NOMO-1 treated with dmso at 0.1 percent for 144 hours (cell line): ENCODE measurements around the gene SPRED3.
A peak's percentile ranks its signal among the peaks of the same experiment; 100 is the strongest.
"Not testable (repeated sequence)": the region's sequence is repeated elsewhere in the genome, so short reads cannot be mapped to it uniquely, and the experiment has no call there.

ENCODE experiments used
- DNase-seq: peaks from one replicate; lab custom pipeline; 2025; ENCODE audit not compliant: unreplicated experiment; lab: John Stamatoyannopoulos, UW

SPRED3 gene

DNA sequence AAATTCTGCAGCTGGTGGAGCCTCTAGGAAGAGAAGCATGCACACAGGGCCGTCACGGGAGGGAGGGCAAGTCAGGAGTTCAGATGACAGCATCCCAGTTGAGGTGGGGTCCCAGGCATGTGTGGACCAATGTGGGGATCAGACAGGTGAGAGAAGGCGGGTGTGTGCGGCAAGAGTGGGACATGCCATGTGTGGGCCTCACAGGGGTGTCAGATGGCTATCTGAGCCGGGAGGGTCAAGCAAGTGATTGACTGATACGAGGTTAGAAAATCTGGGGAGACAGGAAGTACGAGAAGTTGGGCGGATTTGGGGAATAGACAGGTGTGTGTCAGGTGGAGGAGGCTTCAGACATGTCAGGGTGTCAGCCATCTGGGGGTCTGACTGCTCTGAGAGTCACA, 28.6 kb downstream of the SPRED3 start:
- no peak for DNase-seq

DNA sequence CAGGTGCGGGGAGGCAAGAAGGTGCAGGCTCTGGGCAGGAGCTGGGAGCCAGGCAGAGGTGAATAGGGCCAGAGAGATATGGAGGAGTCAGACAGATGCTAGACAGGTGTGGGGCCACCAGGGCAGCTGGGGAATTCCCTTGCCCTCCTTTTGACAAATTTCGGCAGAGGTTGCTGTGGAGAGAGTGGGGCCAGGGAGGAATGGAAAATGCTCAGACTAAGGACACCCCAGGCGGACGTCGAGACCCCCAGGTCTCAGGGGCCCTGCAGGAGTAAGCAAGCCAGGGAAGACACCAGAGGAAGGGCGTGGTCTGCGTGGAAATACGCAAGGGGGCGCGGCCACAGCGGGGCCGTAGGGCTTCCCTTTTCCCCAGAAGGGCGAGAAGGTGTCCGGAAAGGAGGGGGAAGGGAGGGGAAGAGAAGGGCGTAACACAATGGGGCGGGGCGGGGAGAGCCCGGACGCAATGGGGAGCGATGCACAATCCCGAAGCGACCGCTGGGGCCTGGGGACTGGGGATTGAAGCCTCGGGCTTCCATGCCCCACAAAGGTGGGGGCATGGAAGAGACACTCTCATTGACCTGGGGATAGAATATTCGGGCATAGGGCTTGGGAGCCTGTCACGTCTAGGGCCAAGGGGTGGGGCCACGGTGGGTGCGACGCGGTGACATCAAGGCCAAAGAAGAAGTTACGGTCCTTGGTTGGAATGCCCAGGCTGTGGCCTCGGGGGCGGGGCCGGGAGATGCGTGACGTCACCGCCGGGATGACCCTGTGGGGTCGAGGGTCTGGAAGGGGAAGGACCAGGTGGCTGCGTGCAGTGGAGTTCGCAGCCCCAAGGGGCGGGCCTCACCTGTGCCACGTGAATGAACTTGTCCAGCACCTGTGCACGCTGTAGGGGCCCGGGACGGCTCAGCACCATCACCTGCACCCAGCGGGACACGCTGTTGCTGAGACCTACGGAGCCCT, 29.3 kb downstream of the SPRED3 start:
- DNase-seq: peak; percentile 86

DNA sequence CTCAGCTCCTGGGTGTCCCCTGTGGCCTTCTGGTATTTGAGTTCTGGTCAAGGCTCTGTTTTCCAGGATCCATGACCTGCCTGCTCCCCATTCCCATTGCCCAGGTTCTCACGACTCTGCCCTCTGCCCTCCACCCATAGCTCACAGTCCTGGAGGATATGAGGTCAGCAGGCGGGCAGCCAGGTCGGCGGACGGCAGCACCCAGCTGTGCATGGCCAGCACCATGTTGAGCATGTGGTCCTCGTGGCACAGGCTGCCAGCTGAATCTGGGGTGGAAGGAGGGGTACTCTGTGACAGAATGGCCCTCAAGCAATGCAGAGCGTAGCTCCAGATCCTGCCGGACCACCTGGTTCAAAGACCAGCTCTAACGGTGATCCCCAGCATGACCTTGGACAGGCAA, 32.4 kb downstream of the SPRED3 start:
- DNase-seq: no peak

DNA sequence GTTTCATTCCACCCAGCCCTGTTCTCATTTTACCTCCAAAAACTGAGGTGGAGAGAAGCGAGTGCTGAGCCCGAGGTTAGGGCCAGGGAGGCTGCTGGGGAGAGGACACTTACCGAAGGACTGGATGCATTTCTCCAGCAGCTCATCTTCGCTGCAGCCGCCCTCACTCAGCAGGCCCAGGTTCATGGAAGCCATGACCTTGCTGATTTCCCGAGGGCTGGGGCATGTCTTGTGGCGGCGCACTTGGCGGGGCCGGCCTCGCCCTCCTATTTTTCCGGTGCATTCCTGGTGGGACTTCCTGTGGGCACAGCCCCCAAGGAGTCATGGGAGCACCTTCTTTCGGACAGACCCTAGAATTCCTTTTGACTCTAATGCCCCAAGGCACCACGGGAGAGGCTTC, 33.4 kb downstream of the SPRED3 start:
- no peak for DNase-seq

DNA sequence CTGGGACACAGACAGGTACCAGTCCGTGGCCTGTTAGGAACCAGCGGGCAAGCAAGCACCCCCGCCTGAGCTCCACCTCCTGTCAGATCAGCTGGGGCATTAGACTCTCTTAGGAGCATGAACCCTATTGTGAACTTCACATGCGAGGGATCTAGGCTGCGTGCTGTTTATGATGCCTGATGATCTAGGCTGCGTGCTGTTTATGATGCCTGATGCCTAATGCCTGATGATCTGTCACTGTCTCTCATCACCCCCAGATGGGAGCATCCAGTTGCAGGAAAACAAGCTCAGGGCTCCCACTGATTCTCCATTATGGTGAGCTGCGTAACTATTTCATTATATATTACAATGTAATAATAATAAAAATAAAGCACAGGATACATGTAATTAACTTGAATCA, 33.9 kb downstream of the SPRED3 start:
- no peak for DNase-seq

DNA sequence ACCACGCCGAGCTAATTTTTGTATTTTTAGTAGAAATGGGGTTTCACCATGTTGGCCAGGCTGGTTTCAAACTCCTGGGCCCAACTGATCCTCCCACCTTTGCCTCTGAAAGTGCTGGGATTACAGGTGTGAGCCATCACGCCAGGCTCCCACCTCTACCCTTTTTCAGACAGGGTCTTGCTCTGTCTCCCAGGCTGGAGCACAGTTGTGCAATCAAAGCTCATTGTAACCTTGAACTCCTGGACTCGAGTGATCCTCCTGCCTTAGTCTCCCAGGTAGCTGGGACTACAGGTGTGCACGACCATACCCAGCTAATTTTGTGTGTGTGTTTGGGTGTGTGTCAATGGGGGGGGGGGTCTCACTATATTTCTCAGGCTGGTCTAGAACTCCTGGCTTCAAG, 35.8 kb downstream of the SPRED3 start:
- DNase-seq: no peak

DNA sequence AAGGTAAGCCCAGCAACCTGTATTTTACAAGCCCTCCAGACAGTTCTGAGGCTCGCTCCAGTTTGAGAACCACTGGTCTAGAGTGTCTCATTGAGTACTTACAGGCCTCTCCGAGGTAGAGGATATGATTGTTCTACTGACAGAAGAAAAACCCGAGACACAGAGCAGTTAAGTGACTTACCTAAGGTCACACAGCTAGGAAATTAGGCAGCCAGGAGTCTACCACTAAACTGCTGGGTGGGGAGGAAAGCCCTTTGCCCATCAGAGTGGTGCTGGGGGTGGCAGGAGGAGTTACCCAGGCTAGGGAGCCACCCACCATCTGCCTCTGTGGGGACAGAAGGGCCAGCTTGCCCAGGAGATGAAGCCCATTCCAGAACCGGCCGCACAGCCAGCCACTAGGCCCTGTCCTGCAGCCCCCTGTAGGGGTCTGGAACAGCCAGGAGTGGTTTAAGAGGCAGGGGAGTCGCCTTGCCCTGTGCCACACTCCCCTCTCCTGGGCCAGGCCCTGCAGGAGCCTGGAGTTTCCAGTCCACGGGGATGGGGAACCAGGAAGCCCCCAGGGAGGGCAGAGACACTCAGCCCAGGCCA, 36.8 kb downstream of the SPRED3 start:
- DNase-seq: no peak

DNA sequence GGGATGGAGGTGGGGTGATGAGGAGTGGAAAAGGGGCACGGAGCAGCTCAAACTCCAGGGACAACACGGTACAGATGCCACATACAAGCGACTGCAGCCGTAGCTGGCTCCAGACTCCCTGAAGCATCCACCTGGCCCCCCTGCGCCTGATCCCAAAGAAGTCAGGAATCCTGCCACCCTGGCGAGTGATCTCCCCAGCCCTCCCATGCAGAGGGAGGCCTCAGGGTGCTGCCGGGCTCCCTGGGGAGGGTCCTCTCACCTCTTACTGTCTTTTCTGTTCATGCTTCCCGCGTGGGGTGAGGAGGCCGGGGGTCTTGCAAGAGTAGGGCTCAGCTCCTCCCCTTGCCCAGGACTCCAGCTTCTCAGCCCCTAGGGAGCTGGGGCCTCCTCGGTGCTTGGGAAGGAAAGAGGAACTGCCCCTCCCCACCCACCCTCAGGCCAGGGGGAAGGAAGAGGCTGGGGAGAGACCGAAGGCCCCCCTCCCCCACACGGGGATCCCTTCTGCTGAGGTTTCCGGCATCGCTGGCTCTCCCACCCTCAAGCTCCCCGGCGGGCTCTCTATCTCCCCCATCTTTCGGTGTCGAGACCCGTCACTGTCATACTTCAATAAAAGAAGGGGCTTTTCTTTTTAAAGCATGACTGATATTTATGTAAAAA, 37.4 kb downstream of the SPRED3 start, which contains the start of gene RASGRP4:
Gene RASGRP4, minus strand, starts transcription at position 410 of the 657 bp plus-strand sequence. Its CDS starts 128 bp downstream, at position 282.
- peak; percentile 71 for DNase-seq

DNA sequence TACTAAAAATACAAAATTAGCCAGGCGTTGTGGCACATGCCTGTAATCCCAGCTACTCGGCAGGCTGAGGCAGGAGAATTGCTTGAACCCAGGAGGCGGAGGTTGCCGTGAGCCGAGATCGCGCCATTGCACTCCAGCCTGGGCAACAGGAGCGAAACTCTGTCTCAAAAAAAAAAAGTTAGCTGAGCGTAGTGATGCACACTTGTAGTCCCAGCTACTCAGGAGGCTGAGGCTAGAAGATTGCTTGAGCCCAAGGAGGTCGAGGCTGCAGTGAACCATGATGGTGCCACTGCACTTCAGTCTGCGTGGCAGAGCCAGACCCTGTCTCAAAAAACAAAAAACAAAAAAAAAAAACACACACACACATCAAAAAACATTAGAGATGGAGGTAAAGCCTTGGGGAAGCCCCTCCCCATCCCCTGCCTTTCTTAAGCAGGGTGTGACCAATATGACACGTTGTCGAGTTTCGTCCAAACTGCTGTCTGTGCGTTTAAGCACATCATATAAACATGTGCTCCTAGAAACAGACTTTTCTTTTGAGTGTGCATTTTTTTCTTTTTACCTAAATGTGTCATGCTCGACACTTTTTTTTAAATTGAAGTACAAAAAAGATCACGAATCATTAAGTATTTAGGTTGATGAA, 38.7 kb downstream of the SPRED3 start:
- not testable (repeated sequence) for DNase-seq

DNA sequence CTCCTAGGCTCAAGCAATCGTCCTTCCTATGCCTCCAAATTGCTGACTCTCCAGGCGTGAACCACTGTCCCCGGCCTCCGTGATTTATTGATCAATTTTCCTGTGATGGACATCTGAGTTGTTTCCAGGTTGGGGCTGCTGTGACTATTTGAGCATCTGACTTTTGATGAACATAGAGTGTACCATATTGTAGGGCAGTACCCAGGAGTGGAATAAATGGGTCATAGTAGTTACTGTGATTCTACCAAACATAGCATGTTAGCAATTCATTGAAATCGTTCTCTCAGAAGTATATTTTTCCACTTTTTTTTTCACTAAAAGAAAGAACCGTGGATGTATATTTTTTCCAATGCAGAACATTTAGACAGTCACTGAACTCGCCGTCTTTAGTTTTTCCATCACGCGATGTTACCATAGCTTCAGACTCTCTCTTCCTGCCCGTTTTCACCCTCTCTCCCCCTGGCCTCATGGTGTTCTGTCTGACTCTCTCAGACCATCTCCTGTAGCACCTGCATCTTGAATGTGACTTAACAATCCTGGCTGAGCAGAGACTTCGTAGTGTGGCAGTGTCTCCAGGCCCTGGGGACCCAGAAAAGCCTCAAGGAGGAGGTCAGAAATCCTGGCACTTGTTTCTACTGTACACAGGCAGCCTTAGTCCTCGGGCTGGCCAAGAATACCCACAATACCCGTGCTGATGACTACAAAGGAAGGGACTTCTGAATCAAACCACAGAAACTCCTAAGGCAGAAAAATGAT, 40.7 kb downstream of the SPRED3 start:
- DNase-seq: no peak

DNA sequence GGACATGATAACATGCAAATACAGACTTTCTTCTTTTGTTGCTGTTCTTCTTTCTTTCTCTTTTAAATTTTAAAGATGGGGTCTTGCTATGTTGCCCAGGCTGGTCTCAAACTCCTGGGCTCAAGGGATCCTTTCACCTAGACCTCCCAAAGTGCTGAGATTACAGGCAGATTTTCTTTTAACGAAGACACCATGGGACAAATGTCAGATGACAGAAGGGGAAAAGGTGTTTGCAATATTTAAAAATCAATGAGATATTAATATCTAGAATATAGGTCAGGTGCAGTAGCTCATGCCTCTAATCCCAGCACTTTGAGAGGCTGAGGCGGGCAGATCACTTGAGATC, 41.3 kb downstream of the SPRED3 start:
- DNase-seq: no peak

DNA sequence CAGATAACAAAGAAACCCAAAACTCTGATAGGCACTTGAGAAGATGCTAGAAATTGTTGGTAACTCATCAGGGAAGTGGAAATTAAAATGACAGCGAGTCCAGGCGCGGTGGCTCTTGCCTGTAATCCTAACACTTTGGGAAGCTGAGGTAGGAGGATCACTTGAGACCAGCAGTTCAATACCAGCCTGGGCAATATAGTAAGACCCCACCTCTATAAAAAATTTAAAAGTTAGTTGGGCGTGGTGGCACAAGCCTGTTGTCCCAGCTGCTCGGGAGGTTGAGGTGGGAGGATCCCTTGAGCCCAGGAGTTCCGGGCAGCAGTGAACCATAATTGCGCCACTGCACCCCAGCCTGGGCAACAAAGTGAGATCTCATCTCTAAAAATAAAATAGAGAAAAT, 42.4 kb downstream of the SPRED3 start:
- DNase-seq: no peak

DNA sequence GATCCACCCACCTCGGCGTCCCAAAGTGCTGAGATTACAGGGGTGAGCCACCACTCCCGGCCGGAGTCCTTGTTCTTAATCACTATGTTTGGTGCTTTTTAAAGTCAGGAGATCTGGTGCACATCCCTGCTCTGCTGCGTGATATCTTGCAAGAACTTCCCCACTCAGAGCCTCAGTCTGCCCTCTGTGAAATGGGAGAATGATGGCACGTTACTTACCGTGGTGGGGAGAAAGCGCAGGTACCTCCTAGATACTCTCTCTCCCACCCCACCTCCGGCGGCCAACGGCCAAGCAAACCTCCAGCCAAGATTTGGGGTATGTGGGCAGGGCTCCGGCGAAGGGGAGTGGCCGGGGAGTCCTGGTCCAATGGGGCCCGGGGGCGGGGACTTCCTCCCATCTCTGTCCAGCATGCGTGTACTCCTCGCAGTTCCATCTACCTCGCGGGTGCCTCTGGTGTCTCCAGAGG, 44.8 kb downstream of the SPRED3 start, which contains the start of gene RYR1:
Gene RYR1, plus strand, starts transcription at position 424 of the 466 bp plus-strand sequence. CDS start 139 bp downstream, outside the sequence.
- no peak for DNase-seq

DNA sequence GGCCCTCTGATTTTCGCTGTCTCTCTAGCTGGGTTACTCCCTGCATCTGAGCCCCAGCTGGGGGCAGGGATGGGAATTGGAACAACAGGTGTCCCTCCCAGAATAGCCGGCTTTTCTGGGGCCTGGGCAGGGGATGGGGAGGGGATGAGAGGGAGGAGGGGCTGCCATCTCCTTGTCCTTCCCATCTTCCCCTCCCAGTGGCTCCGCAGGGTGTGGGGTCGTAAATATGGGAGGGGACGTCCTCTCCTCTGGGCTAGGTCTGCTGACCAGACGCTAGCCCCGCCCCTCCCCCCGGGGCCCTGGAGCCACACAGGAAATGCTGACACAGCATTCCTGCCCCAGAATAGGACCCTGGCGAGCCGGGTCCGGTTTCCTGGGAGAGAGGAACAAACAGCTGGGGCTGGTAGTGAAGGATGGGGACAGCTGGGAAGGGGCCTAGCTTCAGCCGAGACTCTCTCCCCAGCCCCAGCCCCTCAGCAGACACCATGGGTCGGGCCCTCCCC, 46.1 kb downstream of the SPRED3 start:
- DNase-seq: no peak

DNA sequence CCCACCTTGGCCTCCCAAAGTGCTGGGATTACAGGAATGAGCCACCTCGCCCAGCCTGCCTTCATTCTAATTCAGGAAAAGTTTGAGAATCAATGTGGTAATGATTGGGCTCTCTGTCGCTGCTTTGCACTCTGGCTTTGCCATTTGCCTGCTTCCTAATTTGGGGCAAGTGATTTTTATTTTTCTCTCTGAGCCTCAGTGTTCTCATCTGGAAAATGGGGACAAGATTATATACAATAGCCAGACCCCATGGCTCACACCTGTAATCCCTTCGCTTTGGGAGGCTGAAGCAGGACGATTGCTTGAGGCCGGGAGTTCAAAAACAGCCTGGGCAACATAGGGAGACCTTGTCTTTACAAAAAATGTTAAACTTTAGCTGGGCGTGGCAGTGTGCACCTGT, 48.8 kb downstream of the SPRED3 start:
- no peak for DNase-seq

DNA sequence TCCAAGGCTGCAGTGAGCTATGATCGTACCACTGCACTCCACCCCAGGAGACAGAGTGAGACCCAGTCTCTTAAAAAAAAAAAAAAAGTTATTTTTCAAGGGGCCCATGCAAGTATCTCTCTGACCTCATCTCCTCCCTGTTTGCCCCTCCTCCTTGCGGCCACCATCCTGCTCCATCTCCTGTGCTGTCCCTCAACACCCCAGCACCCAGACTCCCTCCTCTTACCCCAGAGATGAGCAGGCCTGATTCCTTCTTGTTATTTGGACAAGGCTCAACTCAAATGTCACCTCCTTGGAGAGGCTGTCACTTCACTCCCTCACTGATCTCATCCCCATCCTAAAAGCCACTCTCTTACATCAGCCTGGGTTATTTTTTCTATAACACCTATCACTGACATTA, 49.4 kb downstream of the SPRED3 start:
- DNase-seq: no peak

DNA sequence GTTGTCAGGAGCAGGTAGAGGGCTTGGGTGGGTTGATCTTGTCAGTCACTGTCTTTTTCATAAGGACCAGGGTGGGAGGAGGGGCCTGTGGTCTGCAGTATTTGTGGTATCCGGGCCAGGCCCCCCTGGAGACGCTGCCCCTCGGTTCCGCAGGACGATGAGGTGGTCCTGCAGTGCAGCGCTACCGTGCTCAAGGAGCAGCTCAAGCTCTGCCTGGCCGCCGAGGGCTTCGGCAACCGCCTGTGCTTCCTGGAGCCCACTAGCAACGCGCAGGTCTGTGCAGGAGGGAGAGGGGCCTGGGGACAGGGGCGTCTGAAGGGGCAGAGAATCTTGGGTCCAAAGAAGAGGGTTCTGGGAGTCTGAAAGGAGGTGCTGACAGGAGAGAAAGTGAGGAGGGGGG, 52.1 kb downstream of the SPRED3 start:
- DNase-seq: no peak

DNA sequence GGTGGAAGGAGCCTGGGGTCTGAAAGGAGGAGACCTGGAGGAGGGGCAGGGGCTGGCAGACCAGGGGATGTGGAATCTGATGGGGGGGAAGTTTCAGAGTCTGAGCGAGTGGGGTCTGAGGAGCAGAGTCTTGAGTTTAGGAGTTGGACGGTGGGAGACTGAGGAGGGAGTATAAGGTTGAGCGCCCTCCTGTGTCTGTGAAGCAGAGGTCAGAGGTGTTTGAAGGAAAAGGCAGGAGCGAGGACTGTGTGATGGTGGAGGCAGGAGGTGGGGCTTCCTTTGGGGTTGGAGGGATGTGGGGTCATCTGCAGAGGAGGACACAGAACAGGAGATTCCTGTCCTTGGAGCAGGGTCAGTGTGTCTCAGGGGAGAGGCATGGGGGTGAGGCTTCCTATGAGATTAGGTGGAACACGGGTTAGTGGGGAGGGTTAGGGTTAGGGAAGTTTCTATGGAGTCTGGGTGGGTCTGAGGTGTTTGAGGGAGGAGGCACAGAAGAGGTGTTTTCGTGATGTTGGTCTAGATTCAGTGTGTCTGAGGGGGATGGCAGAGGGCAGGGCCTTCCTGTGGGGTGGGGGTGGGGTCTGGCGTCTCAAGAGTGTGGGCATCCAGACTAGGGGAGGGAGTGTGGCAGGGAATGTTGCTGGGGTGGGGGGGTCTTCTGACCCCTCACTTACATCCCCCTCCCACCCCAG, 53.3 kb downstream of the SPRED3 start:
- no peak for DNase-seq

DNA sequence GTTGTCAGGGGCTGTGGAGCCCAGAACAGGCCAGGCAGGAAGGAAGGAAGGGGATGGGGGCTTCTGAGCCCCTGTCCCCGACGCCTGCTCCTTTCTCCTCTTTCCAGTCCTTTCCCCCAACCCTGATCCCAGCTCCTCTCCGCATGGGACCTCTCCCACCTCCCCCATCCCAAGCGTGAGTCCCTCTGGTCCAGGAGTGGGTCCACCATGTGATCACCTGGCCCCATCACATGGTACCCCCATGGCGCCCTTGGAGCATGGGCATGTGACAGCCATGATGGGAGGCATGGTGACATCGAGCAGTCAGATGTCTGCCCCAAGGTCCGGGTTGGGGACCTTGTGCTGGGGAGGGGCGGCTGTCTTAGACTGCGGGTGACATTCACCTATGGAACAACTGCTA, 54.2 kb downstream of the SPRED3 start:
- DNase-seq: no peak
